GM21381 (cell line): ENCODE measurements around the gene SLC22A23.

Experiments
- ATAC-seq: cut with Tn5 transposase; IDR thresholded peaks from one replicate; pipeline ENCODE4 v1.9.1; 2021; ENCODE audit warnings: mild to moderate bottlenecking, moderate library complexity; ENCODE audit not compliant: unreplicated experiment

The SLC22A23 gene

GRCh38 chr6:3232017-3232945 lies 224.6 kb downstream of the SLC22A23 start:
- no peak for ATAC-seq

- ATAC-seq, result no peak
Observed at GRCh38 chr6:3231247-3232016, 225.4 kb downstream of the SLC22A23 start.

- ATAC-seq, result no peak
Observed at GRCh38 chr6:3230900-3231246, 226.0 kb downstream of the SLC22A23 start.

GRCh38 chr6:3230256-3230882 lies 226.5 kb downstream of the SLC22A23 start:
- no peak for ATAC-seq

- ATAC-seq, result no peak
Observed at GRCh38 chr6:3229566-3230178, 227.2 kb downstream of the SLC22A23 start.

GRCh38 chr6:3228771-3229565 lies 227.9 kb downstream of the SLC22A23 start:
- no peak for ATAC-seq

- ATAC-seq, result no peak
Observed at GRCh38 chr6:3228046-3228671, 228.7 kb downstream of the SLC22A23 start.

- ATAC-seq, result no peak
Observed at GRCh38 chr6:3227363-3228045, 229.3 kb downstream of the SLC22A23 start, which contains the start of gene TUBB2B. Gene TUBB2B (minus strand): TSS chr6:3227653. CDS start chr6:3227543, 110 bp downstream.

GRCh38 chr6:3226481-3227362 lies 230.1 kb downstream of the SLC22A23 start:
- no peak for ATAC-seq

GRCh38 chr6:3226042-3226441 lies 230.8 kb downstream of the SLC22A23 start:
- no peak for ATAC-seq

- no peak for ATAC-seq
Observed at GRCh38 chr6:3222506-3223038, 234.3 kb downstream of the SLC22A23 start.

- no peak for ATAC-seq
Observed at GRCh38 chr6:3221578-3221977, 235.3 kb downstream of the SLC22A23 start.

GRCh38 chr6:3220366-3220765 lies 236.5 kb downstream of the SLC22A23 start:
- no peak for ATAC-seq
